Stimulated activated CD4-positive, alpha-beta T cell treated with anti-CD3 and anti-CD28 coated beads, Interleukin-12 subunit alpha, Interleukin-12 subunit beta, amount 100 ng/mL, for 24 hours (primary cell): ENCODE results near the gene RNF113B.

Experiments
- DNase-seq, 2 experiments: peaks; one replicate each; pipeline ENCODE4 v3.0.0-alpha.2; 2020; ENCODE audit warnings: low read depth in 2 of 2

Gene RNF113B

DNA sequence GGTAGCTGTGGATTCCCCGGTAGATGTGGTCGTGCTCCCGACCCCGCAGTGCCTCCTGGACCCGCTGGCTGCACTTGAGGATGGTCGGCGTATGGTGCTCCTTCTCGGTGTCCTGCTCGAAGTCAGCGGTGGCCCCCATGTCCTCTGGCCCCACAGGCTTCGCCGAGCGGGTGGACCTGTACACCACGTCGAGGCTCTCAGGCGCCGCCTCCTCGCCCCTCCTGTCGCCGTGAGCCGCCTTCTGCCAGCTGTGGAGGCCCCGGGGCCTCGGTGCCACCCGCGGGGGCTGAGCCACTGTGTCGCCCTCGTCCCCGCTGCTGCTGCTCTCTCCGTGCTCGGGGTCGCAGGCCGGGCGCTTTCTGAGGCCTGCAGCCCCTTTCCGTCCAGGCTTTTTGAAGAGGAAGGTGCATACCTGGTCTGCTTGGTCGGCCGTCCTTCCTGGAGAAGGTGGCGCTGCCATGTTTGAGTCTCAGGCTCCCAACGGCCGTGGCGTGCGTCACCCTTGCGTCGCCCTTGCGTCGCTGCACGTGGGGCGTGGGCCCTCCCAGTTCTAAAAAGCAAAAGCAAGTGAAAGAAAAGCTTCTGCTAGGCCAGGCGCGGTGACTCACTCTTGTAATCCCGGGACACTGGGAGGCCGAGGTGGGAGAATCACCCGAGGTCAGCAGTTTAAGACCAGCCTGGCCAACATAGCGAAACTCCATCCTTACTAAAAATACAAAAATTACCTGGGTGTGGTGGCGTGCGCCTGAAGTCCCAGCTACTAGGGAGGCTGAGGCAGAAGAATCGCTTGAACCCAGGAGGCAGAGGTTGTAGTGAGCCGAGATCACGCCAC, at the start of gene RNF113B:
TSS of gene RNF113B (minus strand) at position 493 of the 832 bp plus-strand sequence. CDS start at position 460, 33 bp downstream.
- DNase-seq, result no peak

- DNase-seq, result no peak
These were observed 49.4 kb upstream of the RNF113B start for GRCh38 chr13:98226496-98226895.

DNA sequence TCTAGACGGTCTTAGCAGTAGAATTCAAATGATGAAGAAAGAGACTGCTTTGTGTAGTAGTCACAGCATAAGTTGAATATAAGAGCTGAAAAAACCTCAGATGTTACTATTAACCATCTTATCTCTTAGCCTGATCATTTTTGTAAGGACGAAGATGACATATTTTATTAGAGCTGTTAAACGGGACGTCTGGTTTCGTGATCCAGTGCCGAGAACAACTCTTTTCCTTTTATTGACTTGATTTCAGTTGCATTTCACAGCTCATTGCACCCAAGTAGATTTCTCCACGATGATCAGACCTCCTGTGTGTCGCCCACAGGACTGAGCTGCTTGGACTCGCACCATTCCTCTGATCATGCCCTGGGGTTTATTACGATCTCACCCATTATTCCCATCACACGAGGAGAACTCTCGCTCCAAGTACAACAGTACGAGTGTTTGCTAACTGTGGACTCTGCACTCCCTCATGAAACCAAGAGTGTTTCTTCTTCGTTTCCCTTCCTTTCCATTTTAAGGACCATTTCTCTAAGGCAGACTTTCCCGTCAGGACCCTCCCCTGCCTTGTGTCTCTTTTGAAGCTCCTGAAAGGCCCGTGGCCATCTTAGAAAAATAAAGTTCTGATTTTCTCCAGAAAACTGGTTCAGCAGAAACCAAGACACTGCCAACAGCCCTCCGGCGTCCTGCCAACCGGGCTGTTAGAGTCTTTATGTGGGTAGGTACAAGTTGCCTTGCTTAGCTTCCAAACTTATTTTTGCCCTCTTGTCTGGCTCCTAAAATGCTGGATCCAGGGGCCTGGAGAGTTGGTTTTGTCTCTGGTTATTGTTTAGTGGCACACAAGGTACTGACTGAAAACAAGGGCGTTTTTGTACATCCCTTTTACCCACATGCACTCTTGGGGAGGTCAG, 48.2 kb upstream of the RNF113B start:
- DNase-seq, result no peak

GRCh38 chr13:98224557-98224956, 47.5 kb upstream of the RNF113B start:
- no peak for DNase-seq

DNA sequence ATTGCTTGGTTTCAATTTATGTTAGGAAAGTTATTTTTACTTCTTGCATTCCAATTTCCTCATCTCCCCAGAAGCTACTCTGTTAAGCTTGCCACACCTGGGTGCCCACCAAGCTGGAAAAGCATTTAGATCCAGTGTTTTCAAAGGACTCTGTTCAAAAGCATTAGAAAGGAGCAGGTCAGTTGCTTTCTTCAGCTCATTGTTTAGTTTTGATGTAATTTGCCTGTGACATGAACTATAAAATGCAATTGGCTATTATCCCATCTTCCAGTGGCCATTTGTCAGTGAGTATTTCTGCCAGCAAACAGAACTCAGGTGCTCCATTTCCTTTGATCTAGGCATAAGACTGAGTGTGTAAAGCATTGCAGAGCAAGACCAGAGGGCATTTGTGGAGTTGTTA, 46.7 kb upstream of the RNF113B start:
- DNase-seq, result no peak

GRCh38 chr13:98222816-98223215, 45.7 kb upstream of the RNF113B start:
- no peak for DNase-seq

DNA sequence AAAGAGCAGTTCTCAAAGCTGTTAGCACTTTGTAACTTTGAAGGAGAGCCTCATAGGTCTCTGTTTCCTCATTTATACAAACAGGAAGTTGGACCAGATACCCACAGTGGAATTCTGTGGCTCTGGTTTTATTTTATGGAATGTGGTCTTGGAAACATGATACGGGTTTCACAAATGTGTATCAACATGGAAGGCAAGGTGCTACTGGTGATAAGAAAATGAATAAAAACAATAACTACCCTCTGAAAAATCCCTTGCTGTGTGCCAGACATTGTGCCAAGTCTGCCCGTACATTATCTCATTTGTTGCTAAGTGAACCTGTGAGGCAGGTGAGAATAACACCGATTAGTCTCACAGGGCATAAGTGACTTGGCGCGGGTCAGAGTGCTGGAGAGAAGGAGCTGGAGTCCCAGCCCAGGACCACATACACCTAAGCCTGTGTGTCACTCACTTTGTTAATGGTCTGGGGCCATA, 45.0 kb upstream of the RNF113B start:
- no peak for DNase-seq

GRCh38 chr13:98221234-98221633, 44.2 kb upstream of the RNF113B start:
- DNase-seq, result no peak

- DNase-seq, result no peak
These were observed 43.3 kb upstream of the RNF113B start for GRCh38 chr13:98220271-98220791.

- no peak for DNase-seq
These were observed 42.6 kb upstream of the RNF113B start for GRCh38 chr13:98219685-98220084.

DNA sequence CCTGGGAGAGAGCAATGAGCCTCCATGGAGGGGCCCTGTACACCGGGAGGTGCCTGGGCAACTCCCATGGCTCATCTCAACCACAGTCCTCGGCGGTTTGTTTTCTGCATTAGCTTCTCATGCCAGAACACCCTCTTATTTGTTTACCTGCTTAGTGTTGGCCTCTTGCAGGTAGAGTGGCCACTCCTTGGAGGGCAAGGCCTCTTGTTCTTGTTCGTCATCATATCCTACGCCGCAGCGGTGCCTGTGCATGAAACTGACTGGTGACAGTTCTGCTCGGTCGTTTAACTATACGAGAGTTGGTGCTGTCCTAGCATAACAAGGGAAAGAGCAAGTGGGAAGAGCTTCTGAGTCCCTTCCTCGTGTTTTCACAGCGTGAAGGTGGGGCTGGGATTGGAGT, 40.5 kb upstream of the RNF113B start:
- no peak for DNase-seq

- no peak for DNase-seq
These were observed 39.7 kb upstream of the RNF113B start for GRCh38 chr13:98216711-98217285.

GRCh38 chr13:98216135-98216565, 39.1 kb upstream of the RNF113B start:
- no peak for DNase-seq

- DNase-seq, result no peak
These were observed 38.4 kb upstream of the RNF113B start for GRCh38 chr13:98215508-98215907.

DNA sequence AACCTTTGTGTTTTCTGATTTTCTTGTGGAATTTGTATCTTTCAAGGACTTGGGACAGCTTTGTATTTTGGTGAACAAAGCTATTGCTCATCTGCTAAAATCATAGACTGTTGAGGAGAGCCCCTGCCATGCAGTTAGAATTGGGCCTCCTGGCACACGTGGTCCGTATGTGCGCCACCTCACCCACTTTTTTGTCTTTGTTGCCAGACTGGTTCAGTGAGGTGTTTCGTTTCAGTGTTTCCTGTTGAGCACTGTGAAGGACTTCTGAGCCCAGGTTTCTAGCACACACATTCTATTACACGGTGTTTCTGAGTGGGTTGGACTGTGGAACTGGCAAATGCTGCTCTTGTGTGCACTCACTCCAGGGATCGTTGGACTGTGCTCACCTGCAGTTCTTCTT, 37.6 kb upstream of the RNF113B start:
- no peak for DNase-seq

GRCh38 chr13:98214008-98214643, 37.1 kb upstream of the RNF113B start:
- DNase-seq, result no peak

DNA sequence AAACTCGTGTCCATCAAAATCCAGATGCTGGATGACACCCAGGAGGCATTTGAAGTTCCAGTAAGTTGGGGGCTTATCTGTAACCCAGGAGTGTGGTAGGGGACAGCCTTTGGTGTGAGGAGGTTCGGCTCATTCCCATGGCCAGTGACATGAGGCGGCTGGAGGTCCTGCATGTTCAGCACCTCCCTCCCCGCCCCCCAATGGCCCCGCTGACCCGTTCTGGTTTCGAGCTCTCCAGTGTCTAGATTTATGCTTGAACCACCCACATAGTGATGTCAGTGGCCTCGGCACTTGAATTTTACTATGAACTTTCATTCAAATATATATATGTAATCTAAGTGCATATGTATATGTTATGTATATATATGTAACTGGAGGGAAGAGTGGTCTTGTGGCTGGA, 36.3 kb upstream of the RNF113B start:
- DNase-seq, result no peak

GRCh38 chr13:98212763-98213162, 35.7 kb upstream of the RNF113B start:
- DNase-seq, result no peak

- DNase-seq, result no peak
These were observed 31.5 kb upstream of the RNF113B start for GRCh38 chr13:98208606-98209005.

GRCh38 chr13:98207416-98207815, 30.3 kb upstream of the RNF113B start:
- no peak for DNase-seq

DNA sequence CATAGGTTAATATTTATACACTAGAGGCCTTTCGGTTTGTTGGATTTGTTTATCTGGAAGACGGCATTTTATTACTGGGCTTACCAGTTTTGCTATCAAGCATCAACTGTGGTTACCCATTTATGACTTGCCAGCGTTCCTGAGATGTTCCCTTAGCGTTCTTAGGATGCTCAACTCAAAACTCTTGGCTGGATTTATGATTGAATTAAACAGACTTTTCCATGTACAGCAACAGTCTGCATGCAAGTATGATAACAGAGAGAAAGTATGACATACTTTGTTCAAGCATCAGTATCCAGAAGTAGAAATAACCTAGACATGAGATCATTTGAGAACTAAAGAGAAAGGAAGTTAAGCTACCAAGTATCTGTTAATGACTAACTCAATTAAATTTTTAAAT, 29.9 kb upstream of the RNF113B start:
- no peak for DNase-seq
